A204.1 (cell line): Measurements from ENCODE around the gene RIT2.

Experiments
- FAIRE-seq: peaks from 2 replicates; lab custom pipeline; 2012; peaks lifted over from hg19 to GRCh38; lab: Jason Lieb, UNC

The RIT2 gene

GRCh38 chr18:42925036-42925435 is 190.4 kb downstream of the RIT2 start:
- FAIRE-seq = no peak

- no peak for FAIRE-seq
These were observed 193.1 kb downstream of the RIT2 start for GRCh38 chr18:42922363-42922762.

DNA sequence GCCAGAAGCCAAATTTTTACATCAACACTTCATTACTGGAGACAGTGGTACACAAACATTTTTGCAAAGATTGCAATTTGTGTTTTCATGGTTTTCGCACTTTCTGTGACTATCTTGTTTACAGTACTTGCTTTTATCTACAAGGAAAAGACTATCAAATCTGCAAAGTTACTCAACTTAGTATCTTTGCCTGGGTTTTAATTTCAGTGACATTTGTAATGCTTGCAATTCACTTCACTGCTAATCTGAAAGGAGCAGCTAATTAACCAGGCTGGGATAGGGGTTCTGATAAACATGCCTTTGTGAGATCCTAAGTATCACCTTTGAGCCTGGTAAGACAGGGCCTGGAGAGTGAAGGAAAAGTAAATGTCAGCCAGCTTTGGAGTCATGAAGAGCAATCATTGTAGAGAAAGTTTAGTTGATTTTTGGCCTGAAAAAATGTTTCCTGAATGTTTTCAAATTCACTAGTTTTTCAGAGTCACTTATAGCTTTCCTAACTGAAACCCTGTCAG is 194.2 kb downstream of the RIT2 start:
- no peak for FAIRE-seq

GRCh38 chr18:42920621-42921020 is 194.9 kb downstream of the RIT2 start:
- no peak for FAIRE-seq

DNA sequence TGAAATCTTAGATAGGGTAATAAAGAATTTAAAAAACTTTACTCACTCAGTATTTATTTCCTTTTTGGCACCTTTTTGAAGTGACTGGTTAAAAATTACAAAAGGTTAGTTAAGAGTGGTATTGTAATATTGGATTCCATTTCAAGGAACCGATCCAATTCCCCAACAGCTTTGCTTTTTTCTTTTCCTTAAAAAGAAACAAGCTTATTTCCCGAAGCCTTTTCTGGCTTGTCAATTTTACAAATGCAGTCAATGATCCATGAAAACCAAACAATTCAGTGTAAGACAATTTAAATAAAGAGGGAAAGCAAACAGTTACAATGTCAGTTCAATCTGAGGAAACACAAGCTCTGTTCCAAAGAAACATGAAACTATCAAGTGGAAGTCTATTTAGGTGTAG is 200.2 kb downstream of the RIT2 start:
- no peak for FAIRE-seq

DNA sequence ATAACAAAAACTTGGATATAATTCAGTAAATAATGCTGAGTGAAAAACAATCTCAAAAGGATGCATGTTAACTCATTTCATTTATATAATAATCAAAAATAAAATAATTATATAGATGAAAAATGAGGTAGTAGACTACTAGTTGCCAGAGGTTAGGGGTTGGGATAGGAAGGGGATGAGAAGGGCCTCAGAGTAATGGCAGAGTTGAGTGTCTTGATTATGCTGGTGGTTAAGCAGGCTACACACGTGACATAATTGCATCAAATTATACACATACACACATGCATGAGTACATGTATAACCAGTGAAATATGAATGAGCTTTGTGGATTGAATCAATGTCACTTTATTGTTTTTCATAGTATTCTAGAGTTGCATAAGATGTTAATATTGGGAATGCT is 201.0 kb downstream of the RIT2 start:
- FAIRE-seq = no peak

DNA sequence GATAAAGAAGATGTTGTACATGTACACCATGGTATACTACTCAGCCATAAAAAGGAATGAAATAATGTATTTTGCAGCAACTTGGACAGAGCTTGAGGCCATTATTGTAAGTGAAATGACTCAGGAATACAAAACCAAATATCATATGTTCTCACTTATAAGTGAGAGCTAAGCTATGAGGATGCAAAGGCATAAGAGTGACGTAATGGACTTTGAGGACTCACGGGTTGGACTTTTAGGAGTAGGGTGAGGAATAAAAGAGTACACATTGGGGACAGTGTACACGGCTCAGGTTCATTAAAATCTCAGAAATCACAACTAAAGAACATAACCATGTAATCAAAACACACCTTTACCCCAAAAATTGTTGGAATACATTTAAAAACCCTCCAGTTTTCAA is 206.4 kb downstream of the RIT2 start:
- no peak for FAIRE-seq

DNA sequence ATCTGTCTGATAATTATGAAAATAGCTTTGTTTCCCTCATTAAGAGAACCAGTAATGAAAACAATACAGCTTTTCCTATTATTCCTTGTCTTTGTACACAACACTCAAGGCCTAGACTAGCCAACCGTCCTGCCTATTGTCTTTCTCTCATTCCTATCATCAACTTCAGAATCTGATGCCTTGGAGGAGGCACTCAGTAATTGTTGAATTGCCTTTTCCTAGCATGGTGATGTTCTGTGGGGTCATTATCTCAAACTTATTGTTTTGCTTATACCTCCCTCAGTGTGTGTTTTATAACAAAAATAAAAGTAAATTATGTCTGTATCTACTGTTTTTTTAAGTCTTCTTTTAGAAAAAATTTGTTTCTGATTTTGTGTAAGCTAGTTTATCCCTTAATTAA is 208.7 kb downstream of the RIT2 start:
- FAIRE-seq = no peak

GRCh38 chr18:42901161-42901560 is 214.3 kb downstream of the RIT2 start:
- no peak for FAIRE-seq

DNA sequence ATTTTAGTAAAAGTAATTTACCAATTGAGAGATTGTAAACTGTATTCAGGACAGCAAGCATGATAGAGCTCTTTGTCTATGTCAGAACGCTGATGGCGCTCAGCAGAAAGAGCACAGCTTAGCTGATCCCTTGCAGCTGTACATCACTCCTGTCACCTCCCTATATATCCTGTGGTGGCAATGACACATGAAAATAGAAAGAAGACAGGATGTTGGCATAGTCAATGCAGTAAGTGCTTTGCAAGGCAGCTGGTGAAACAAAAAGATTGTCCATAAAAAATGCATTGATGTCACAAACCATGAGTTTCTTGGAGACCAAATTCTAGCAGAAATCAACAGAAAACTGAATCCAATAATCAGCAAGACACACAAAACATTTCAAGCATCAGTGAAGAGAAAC is 221.5 kb downstream of the RIT2 start:
- FAIRE-seq = no peak

- FAIRE-seq = no peak
These were observed 223.3 kb downstream of the RIT2 start for GRCh38 chr18:42892181-42892580.

DNA sequence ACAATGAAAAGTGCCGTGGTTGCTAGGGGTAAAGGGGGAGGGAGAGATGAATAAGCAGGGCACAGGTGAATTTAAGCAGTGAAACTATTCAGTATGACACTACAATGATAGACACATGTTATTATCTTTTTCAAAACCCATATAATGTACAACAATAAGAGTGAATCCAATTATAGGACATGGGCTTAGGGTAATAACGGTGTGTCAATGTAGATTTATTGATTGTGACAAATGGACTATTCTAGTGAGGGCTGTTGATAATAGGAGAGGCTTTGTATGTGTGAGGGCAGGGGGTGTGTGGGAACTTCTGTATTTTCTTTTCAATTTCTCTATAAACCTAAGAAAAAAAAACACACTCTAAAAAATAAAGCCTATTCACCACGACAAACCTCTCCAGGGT is 223.8 kb downstream of the RIT2 start:
- no peak for FAIRE-seq

DNA sequence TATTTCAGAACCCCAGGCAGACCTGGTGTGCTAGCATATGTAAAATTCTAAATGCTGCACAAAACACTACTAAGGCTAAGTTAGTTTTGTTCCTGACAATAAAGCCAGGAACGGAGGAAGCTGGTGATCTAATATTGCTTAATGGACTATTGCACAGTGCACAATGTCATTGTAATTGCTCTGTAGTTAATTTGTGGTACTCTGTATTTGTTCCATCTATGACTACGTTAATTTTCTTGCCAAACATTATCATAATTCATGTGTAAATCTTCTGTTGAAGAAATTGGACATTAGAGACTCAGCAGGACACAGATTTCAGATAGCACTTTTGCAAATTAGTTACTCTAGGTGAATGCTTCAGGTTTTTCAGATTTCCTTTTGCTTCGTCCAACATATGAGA is 232.3 kb downstream of the RIT2 start:
- no peak for FAIRE-seq

- FAIRE-seq = no peak
These were observed 233.4 kb downstream of the RIT2 start for GRCh38 chr18:42882122-42882521.

GRCh38 chr18:42872838-42873237 is 242.6 kb downstream of the RIT2 start:
- FAIRE-seq = no peak

DNA sequence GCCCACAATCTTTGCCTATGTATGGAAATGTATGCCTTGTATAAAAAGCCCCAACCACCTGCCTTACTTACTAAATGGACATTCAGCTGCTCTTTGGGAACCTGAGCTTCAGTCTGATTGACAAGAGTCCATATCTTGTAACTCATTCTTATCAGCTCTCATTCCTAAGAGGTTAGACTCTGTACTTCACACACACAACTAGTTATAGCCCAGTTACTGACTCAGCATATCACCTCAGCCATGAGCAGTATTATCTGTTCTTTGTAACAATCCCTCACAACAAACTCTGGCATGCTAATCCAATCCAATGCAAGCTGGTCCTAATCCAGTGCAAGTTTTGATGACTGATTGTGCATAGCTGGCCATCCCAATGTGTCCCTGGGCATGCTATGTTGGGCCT is 250.6 kb downstream of the RIT2 start:
- FAIRE-seq = no peak

DNA sequence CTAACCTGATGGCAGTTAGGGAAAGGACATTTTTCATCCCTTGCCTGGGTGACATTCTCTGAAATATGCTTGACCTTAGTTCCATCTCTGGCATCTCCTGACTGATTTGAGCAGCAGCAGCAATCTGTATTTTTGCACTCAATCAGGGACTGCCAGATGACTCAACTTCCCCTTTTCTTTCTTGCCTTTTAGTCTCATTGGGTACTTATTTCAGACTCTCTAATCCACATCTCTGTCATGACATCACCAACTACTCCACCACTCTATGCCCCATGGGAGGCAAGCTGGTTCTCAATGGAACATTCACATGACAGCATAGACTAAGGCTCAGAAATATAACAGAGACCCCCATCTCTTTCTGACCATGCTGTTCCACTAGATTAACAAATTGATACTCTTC is 254.2 kb downstream of the RIT2 start:
- FAIRE-seq = no peak

DNA sequence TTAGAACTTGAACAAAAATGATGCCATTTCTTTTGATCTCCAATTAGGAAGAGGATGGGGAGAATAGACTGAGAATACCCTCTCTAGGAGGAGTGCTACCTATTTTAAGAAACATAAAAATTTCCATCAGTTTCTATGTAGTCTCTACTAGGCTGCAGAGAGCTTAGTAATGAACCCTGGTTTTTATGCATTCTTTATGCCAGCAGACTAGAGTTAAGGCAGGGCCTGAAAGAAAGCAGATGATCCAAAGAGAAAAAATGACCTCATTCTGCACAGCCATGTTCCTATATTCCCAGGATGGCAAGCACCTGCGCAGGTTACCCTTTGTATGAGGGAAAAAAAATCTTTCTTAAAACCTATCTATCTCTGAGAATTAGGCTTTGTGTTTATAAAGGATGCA is 254.9 kb downstream of the RIT2 start:
- no peak for FAIRE-seq

- FAIRE-seq = no peak
These were observed 255.5 kb downstream of the RIT2 start for GRCh38 chr18:42860011-42860410.

GRCh38 chr18:42854558-42854957 is 260.9 kb downstream of the RIT2 start:
- no peak for FAIRE-seq

DNA sequence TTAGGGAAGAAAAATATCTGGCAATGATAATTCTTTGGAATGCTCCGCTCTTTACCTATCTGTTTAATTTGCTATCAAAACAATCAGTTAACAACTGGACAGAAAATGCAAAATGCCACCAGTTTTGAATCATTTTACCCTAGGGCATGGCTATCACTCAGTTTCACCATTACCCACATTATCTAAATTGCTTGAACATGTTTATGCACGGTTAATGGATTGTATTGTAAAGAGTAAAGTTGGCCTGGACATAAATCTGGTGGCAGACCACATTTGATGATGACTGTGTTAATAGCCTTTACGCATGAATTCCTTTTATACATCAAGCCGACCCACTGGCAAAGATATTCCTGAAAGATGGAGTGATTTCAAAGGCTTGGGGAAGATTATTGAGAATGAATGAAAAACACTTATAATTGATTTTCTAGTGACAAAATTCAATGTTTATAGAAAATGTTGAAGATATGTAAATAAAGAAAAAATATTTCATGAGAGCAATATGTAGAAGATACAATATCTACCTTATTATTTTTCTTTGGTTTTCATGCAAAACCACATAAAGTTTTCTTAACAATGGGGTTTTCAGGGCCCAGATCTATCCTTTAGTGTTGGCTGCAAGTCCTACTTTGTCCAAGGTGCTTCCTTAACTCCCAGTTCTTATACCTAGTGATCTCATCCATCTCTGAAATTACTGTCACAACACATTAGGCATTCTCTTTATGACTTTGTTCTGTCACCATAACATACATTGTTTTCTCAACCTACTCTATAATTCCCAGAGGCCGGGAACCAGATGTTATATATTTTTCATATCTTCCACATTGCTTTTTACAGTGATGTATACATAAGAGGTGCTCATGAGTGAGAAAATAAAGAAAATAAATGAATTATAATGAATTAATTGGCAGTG is 265.1 kb downstream of the RIT2 start:
- FAIRE-seq = no peak

DNA sequence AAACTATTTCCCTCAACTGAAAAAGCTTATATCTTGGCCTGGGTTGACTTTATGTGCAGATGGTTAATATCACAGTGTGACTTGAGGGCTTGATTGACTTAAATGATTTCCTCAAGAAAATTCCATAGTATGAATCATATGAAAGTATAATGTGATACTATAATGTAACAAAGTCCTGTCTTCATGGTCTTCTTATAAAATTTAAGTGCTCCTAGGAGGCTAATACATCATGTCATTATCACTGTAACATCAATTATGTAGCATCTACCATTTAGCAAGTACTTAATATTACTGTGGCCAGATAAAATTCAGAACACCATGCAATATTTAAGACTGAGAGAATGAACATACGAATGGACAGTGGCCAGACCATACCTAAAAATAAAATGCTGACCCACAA is 276.1 kb downstream of the RIT2 start:
- no peak for FAIRE-seq

GRCh38 chr18:42838546-42839145 is 276.8 kb downstream of the RIT2 start:
- no peak for FAIRE-seq

DNA sequence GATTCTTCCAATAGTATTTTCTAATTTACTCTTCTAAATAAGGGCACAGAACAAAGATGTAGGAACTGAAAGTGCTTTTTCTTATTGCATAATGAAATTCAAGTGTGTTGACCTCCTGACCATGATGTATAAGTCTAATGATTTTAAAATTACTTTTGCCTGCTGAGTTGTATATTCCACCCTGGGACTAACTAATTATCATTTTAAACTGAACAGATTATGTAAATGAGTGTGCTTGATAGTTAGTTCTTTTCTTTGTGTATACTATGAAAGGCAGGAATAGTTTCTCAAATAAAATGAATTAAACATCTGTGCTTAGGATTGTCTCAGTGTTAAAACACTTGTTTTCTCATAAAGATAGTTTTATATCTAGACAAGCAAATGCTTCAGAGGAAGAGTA is 284.5 kb downstream of the RIT2 start:
- FAIRE-seq = no peak
